Naive B cell (primary cell): ENCODE measurements around the gene ISCU. TPM values are rescaled to one million over a fixed set of nuclear protein-coding genes. Genes with fewer than 3 reads are reported as not detected.

Experiments used
- ATAC-seq, 2 donors: fragments of 150-1000 bp; cut with Tn5 transposase; 2 replicates each; pipeline ENCODE4 v1.10.0; 2021; ENCODE audit warnings: low read depth in 2 of 2, mild to moderate bottlenecking in 2 of 2, moderate library complexity in 2 of 2
- DNase-seq: peaks from one replicate; pipeline ENCODE4 v3.0.0; 2022
- H3K27ac Mint-ChIP-seq, 6 donors: one replicate each; pipeline ENCODE4 v1.8.0; 2020 to 2022; ENCODE audit warnings: mild to moderate bottlenecking in 6 of 6, mixed read lengths in 6 of 6, moderate library complexity in 5 of 6, inconsistent platforms in 2 of 6
- H3K27me3 Mint-ChIP-seq, 3 donors: one replicate each; pipeline ENCODE4 v1.8.0; 2021 to 2022; ENCODE audit warnings: mixed read lengths in 3 of 3, mild to moderate bottlenecking in 1 of 3
- H3K36me3 Mint-ChIP-seq, 2 donors: one replicate each; pipeline ENCODE4 v1.8.0; 2020 to 2022; ENCODE audit warnings: mixed read lengths in 2 of 2, inconsistent platforms in 1 of 2, mild to moderate bottlenecking in 1 of 2
- H3K4me1 Mint-ChIP-seq, 3 donors: one replicate each; pipeline ENCODE4 v1.8.0; 2020 to 2022; ENCODE audit warnings: mixed read lengths in 3 of 3, inconsistent platforms in 1 of 3, mild to moderate bottlenecking in 1 of 3, moderate library complexity in 1 of 3
- H3K4me3 Mint-ChIP-seq, 8 donors: one replicate each; pipeline ENCODE4 v1.8.0; 2020 to 2022; ENCODE audit warnings: mild to moderate bottlenecking in 8 of 8, mixed read lengths in 8 of 8, moderate library complexity in 8 of 8, inconsistent platforms in 2 of 8
- H3K9me3 Mint-ChIP-seq, 7 donors: one replicate each; pipeline ENCODE4 v1.8.0; 2020 to 2022; ENCODE audit warnings: mixed read lengths in 7 of 7, mild to moderate bottlenecking in 5 of 7, inconsistent platforms in 2 of 7, moderate library complexity in 1 of 7
- polyA plus RNA-seq, 6 donors: library from polyadenylated mRNA; unstranded; fragments of 300-500 nt; fragmentation: Illumina TruSeq; gene quantifications; one replicate each; pipeline ENCODE4 v1.2.3, GENCODE V29; 2021; ENCODE audit warnings: low read depth in 6 of 6

ISCU gene
- polyA plus RNA-seq, 6 donors from 2014 or later: 316 to 418 (median 365) TPM

DNA sequence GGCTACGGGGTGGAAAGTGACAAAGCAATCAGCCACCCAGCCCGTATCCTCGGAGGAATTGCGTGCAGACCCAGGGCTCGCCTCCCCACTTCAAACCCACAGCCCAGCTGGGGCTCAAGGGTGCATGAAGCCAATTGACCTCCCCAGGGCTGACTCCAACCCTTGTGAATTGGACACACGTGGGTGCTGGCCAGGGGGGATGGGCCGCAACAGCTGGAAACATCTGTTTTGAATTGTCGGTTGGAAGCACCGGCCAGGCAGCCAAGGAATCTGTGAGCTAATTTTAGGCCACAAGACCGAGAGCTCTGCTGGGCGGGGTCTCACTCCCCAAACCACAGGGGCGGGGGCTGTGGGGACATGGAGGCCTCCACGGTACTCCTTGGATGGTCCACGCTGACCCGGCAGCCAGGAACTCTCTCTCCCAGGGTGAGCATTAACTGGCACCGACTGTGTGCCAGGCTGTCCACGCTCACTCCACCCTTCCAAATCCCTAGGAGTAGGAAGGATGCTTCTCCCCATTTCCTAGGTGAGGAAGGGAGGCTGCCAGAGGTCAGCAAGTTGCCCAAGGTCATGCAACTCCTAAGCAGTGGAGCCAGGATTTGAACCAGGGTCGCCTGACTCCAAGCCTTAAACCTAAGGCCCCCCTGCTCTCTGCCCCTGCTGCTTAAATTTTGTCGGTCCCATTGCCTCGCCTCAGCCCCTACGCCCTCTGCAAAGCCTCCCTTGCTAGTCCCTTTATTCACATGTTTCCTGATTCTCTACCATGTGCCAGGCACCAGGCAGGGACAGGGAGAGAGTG lies 47.3 kb downstream of the ISCU start:
- Mint-ChIP-seq H3K36me3 (no peaks in the 10 kb centered on the region), H3K27ac (peak overlapping the region in 1 of 6 donors; percentile 59), H3K4me1 (peaks cover 24 to 30% (median 28%) of the 10 kb centered on the region in 3 donors), H3K27me3 (peaks cover 4 to 19% (median 18%) of the 10 kb centered on the region in 3 donors), H3K4me3 (no peak overlapping the region), H3K9me3 (no peaks in the 10 kb centered on the region)
- DNase-seq (no peak), ATAC-seq (no peak)

- Mint-ChIP-seq H3K36me3 (no peaks in the 10 kb centered on the region), H3K4me3 (no peak overlapping the region), H3K27me3 (peaks cover 4 to 19% (median 18%) of the 10 kb centered on the region in 3 donors), H3K9me3 (no peaks in the 10 kb centered on the region), H3K4me1 (peaks cover 27 to 33% (median 28%) of the 10 kb centered on the region in 3 donors), H3K27ac (peak overlapping the region in 2 of 6 donors; percentile 34 to 59)
- ATAC-seq (no peak), DNase-seq (no peak)
Observed at GRCh38 chr12:108610336-108610815, 48.0 kb downstream of the ISCU start.

GRCh38 chr12:108610856-108611605 lies 48.6 kb downstream of the ISCU start:
- ATAC-seq: no peak
- peak overlapping the region in 2 of 6 donors; percentile 34 to 98 for H3K27ac Mint-ChIP-seq
- peaks cover 0 to 4% (median 0%) of the 10 kb centered on the region in 7 donors for H3K9me3 Mint-ChIP-seq
- peak overlapping the region in 1 of 8 donors; percentile 68 for H3K4me3 Mint-ChIP-seq
- peaks cover 4 to 19% (median 18%) of the 10 kb centered on the region in 3 donors for H3K27me3 Mint-ChIP-seq
- peaks cover under 1 to 2% of the 10 kb centered on the region in 2 donors for H3K36me3 Mint-ChIP-seq
- no peak for DNase-seq
- peaks cover 23 to 37% (median 29%) of the 10 kb centered on the region in 3 donors for H3K4me1 Mint-ChIP-seq

DNA sequence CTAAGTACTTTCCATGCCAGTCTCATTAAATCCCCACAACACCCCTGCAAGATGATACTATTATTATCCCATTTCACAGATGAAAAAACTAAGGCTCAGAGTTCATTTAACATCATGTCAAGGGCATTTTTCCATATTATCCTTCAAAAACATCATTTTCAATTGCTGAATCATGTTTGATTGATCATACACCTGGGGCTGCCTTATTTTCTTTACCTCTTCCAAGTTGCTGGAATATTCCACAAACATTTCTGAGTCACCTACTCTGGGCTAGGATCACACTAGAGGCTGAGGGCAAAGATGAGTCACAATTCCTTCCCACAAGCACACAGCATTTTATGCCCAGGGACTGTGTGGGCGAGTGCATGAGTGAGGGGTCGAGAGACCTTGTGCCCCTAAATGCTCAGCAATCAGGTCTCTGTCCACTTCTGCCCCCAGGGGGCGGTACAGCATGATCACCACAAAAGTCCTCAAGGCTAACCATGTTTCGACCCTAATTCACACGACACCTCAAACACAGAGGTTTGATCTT lies 49.6 kb downstream of the ISCU start:
- peak overlapping the region in 3 of 6 donors; percentile 47 to 98 (median 50) for H3K27ac Mint-ChIP-seq
- H3K9me3 Mint-ChIP-seq: peaks cover 0 to 9% (median 4%) of the 10 kb centered on the region in 7 donors
- peaks cover 32 to 46% (median 38%) of the 10 kb centered on the region in 3 donors for H3K4me1 Mint-ChIP-seq
- peak; percentile 66 for DNase-seq
- H3K27me3 Mint-ChIP-seq: peaks cover 4 to 18% (median 17%) of the 10 kb centered on the region in 3 donors
- peaks cover 6 to 10% of the 10 kb centered on the region in 2 donors for H3K36me3 Mint-ChIP-seq
- peak; percentile 54 to 67 for ATAC-seq
- peak overlapping the region in 2 of 8 donors; percentile 37 to 77 for H3K4me3 Mint-ChIP-seq

DNA sequence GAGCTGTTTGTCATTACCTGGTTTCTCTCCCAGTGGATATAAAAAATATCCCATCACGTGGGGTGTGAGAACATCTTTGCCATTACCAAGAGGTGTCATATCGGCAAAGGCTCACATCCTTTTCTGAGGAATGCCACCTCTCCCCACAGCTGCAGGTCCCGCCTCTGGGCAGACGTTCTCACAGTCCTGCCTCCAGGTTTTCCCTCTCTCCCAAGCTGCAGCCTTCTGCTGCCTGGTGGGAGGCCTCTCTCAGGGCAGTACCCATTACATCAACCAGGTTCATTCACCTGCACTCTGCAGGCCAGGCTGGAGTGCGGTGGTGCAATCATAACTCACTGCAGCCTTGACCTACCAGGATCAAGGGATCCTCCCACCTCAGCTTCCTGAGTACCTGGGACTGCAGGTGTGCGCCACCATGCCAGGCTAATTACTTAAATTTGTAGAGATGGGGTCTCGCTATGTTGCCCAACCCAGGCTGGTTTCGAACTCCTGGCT lies 50.4 kb downstream of the ISCU start:
- ATAC-seq (no peak), DNase-seq (no peak)
- peaks cover 38 to 55% (median 47%) of the 10 kb centered on the region in 3 donors for H3K4me1 Mint-ChIP-seq
- H3K27me3 Mint-ChIP-seq: peaks cover under 1 to 16% (median 9%) of the 10 kb centered on the region in 3 donors
- peaks cover 0 to 9% (median 4%) of the 10 kb centered on the region in 7 donors for H3K9me3 Mint-ChIP-seq
- H3K4me3 Mint-ChIP-seq: peak overlapping the region in 1 of 8 donors; percentile 77
- peak overlapping the region in 3 of 6 donors; percentile 7 to 98 (median 87) for H3K27ac Mint-ChIP-seq
- peaks cover 6 to 10% of the 10 kb centered on the region in 2 donors for H3K36me3 Mint-ChIP-seq

GRCh38 chr12:108613548-108613947 lies 51.2 kb downstream of the ISCU start:
- peaks cover 6 to 10% of the 10 kb centered on the region in 2 donors for H3K36me3 Mint-ChIP-seq
- peak overlapping the region in 4 of 6 donors; percentile 69 to 98 (median 82) for H3K27ac Mint-ChIP-seq
- peaks cover 45 to 62% (median 54%) of the 10 kb centered on the region in 3 donors for H3K4me1 Mint-ChIP-seq
- ATAC-seq: no peak
- no peak for DNase-seq
- H3K27me3 Mint-ChIP-seq: peaks cover 0 to 10% (median 2%) of the 10 kb centered on the region in 3 donors
- no peak overlapping the region for H3K4me3 Mint-ChIP-seq
- H3K9me3 Mint-ChIP-seq: peaks cover 0 to 9% (median 4%) of the 10 kb centered on the region in 7 donors

- Mint-ChIP-seq H3K9me3 (peaks cover 0 to 9% (median 4%) of the 10 kb centered on the region in 7 donors), H3K4me3 (no peak overlapping the region), H3K4me1 (peaks cover 48 to 67% (median 59%) of the 10 kb centered on the region in 3 donors), H3K36me3 (peaks cover 6 to 10% of the 10 kb centered on the region in 2 donors), H3K27me3 (peaks cover 0 to 6% (median 0%) of the 10 kb centered on the region in 3 donors), H3K27ac (peak overlapping the region in 5 of 6 donors; percentile 61 to 99 (median 96))
- DNase-seq (no peak), ATAC-seq (no peak)
Observed at GRCh38 chr12:108614041-108614440, 51.6 kb downstream of the ISCU start.

GRCh38 chr12:108614639-108615038 lies 52.2 kb downstream of the ISCU start:
- peaks cover 7 to 10% of the 10 kb centered on the region in 2 donors for H3K36me3 Mint-ChIP-seq
- no peak overlapping the region for H3K4me3 Mint-ChIP-seq
- H3K27ac Mint-ChIP-seq: peak overlapping the region in 5 of 6 donors; percentile 61 to 99 (median 96)
- H3K9me3 Mint-ChIP-seq: peaks cover 0 to 9% (median 4%) of the 10 kb centered on the region in 7 donors
- peaks cover 48 to 73% (median 59%) of the 10 kb centered on the region in 3 donors for H3K4me1 Mint-ChIP-seq
- H3K27me3 Mint-ChIP-seq: peaks cover 0 to 6% (median 0%) of the 10 kb centered on the region in 3 donors
- no peak for DNase-seq
- ATAC-seq: no peak

GRCh38 chr12:108615918-108616317 lies 53.5 kb downstream of the ISCU start:
- peaks cover 53 to 80% (median 59%) of the 10 kb centered on the region in 3 donors for H3K4me1 Mint-ChIP-seq
- H3K27me3 Mint-ChIP-seq: no peaks in the 10 kb centered on the region
- ATAC-seq: no peak
- peak overlapping the region in 1 of 8 donors; percentile 44 for H3K4me3 Mint-ChIP-seq
- H3K27ac Mint-ChIP-seq: peak overlapping the region in 5 of 6 donors; percentile 59 to 99 (median 98)
- peaks cover 0 to 9% (median 4%) of the 10 kb centered on the region in 7 donors for H3K9me3 Mint-ChIP-seq
- DNase-seq: no peak
- peaks cover 10 to 14% of the 10 kb centered on the region in 2 donors for H3K36me3 Mint-ChIP-seq

DNA sequence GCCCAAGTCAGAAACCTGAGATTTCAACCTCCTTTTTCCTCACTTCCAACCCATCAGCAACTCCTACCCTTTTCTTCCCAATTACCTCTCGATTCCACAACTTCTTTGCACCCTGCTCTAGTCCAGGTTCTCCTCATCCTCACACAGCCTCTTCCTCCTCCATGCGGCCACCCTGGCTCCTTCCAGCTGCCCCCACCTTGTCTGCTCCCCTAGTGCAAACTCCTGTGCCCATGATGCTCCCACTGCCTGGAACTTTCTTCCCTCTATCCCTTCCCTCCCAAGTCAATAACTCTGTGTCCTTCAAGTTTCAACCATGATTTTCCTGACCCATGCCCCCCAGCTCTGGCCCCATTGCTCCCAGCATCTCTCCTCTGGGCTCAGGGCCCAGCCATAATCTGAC lies 54.0 kb downstream of the ISCU start:
- H3K4me1 Mint-ChIP-seq: peaks cover 57 to 84% (median 63%) of the 10 kb centered on the region in 3 donors
- no peak for ATAC-seq
- H3K4me3 Mint-ChIP-seq: peak overlapping the region in 4 of 8 donors; percentile 61 to 85 (median 80)
- H3K27me3 Mint-ChIP-seq: no peaks in the 10 kb centered on the region
- peaks cover 10 to 18% of the 10 kb centered on the region in 2 donors for H3K36me3 Mint-ChIP-seq
- H3K27ac Mint-ChIP-seq: peak overlapping the region; percentile 88 to 99 (median 98)
- DNase-seq: no peak
- peaks cover 0 to 9% (median 4%) of the 10 kb centered on the region in 7 donors for H3K9me3 Mint-ChIP-seq

DNA sequence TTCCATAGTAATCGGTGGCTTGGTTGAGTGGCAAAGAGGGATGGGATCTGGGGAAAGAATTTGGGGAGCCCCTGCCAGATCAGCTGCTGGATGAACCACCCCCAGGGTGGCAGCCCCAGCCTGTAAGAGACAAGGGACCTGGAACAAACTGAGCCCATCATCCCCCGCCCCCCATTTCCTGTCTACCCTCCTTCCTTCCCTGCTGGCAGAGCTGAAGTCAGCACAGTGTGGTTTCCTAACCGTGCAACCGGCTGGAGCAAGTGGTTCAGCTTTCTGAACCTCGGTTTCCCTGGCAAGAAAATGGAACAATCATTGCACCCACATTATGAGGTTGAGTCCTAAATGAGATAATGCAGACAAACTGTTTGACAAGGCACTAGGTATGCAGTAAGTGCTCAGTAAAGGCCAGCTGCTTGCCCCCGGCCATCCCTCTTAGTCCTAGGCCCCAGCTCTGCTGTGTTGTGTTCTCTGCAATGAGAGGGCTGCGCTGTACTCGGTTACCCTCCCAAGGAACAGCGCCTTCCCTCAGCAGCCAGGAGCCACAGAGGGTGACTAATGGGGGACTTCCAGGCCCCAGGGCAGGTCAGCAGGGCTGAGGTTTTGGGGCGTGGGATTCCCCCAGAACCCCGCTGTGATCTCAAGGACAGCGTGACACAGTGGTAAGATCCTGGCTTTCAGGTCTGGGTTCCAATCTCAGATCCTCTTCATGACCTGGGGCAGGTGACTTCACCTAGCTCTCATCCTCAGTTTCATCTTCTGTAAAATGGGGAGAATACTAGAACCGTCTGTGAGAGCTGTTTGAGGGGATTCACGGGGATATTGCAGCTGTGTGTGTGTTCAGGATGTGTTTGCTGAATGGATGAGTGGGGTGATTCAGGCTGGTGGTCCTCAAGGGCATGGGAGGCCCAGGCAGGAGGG lies 54.8 kb downstream of the ISCU start:
- Mint-ChIP-seq H3K27me3 (no peaks in the 10 kb centered on the region), H3K4me1 (peaks cover 54 to 89% (median 62%) of the 10 kb centered on the region in 3 donors), H3K4me3 (peak overlapping the region in 7 of 8 donors; percentile 6 to 85 (median 67)), H3K36me3 (peaks cover 12 to 19% of the 10 kb centered on the region in 2 donors), H3K27ac (peak overlapping the region; percentile 88 to 99 (median 98)), H3K9me3 (peaks cover 0 to 9% (median 4%) of the 10 kb centered on the region in 7 donors)
- ATAC-seq (peak; percentile 88 to 89), DNase-seq (peak; percentile 82)
